WERI-Rb-1 (cell line): Measurements from ENCODE around the gene SGK1.
"Not testable (repeated sequence)": the region's sequence is repeated elsewhere in the genome, so short reads cannot be mapped to it uniquely, and the experiment has no call there.

Experiments
- DNase-seq: peaks from one replicate; pipeline ENCODE4 v3.0.0-alpha.2; 2020
- H3K27ac ChIP-seq: fragments of 250-450 bp; sonication (Bioruptor Pico); 2 replicates; pipeline ENCODE4 v1.5.1; 2020; ENCODE audit warnings: mild to moderate bottlenecking, moderate library complexity
- H3K27me3 ChIP-seq: fragments of 250-450 bp; sonication (Bioruptor Pico); 2 replicates; pipeline ENCODE4 v1.5.1; 2021; ENCODE audit warnings: mild to moderate bottlenecking, low read depth, moderate library complexity; ENCODE audit not compliant: insufficient read depth, severe bottlenecking
- H3K36me3 ChIP-seq: fragments of 250-450 bp; sonication (Bioruptor Pico); 2 replicates; pipeline ENCODE4 v1.5.1; 2020; ENCODE audit warnings: mild to moderate bottlenecking, moderate library complexity
- H3K4me3 ChIP-seq: 2 replicates; pipeline ENCODE4 v1.5.1; 2011; ENCODE audit warnings: low read depth, mild to moderate bottlenecking, control low read depth, low read length
- H3K9me3 ChIP-seq: fragments of 250-450 bp; sonication (Bioruptor Pico); 2 replicates; pipeline ENCODE4 v1.5.1; 2021; ENCODE audit warnings: mild to moderate bottlenecking, moderate library complexity; ENCODE audit not compliant: severe bottlenecking
- TF ChIP-seq, protein P1 (sequence below): IDR thresholded peaks from 2 replicates; pipeline ENCODE4 v1.5.1; 2011; ENCODE audit warnings: low read depth, mild to moderate bottlenecking, control low read depth, inconsistent platforms, low read length

SGK1 gene

DNA sequence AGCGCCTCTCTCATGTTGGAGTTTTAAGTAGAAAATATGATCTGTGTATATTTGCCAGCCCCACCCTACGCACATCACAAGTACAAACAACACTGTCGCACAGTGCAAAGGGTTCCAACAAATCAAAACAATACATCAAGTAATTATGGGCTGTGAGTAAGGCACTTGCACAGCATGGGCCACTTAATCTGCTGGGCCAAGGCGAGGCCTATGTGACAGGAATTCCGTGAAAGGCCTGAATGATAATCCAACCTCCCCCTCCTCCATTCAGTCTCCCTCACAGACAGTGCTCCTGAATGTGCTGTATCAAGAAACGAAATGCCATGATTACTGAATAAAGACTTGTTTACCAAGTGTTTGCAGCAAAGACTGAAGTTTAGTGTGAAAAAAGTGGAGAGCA, 135.4 kb downstream of the SGK1 start:
- no peak overlapping the region for H3K4me3 ChIP-seq
- peak overlapping the region; percentile 45 for H3K27ac ChIP-seq
- DNase-seq = peak; percentile 74
- no peaks in the 10 kb centered on the region for H3K9me3 ChIP-seq
- no peaks in the 10 kb centered on the region for H3K27me3 ChIP-seq
- TF ChIP-seq, protein P1, sequence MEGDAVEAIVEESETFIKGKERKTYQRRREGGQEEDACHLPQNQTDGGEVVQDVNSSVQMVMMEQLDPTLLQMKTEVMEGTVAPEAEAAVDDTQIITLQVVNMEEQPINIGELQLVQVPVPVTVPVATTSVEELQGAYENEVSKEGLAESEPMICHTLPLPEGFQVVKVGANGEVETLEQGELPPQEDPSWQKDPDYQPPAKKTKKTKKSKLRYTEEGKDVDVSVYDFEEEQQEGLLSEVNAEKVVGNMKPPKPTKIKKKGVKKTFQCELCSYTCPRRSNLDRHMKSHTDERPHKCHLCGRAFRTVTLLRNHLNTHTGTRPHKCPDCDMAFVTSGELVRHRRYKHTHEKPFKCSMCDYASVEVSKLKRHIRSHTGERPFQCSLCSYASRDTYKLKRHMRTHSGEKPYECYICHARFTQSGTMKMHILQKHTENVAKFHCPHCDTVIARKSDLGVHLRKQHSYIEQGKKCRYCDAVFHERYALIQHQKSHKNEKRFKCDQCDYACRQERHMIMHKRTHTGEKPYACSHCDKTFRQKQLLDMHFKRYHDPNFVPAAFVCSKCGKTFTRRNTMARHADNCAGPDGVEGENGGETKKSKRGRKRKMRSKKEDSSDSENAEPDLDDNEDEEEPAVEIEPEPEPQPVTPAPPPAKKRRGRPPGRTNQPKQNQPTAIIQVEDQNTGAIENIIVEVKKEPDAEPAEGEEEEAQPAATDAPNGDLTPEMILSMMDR = no peak
- no peaks in the 10 kb centered on the region for H3K36me3 ChIP-seq

DNA sequence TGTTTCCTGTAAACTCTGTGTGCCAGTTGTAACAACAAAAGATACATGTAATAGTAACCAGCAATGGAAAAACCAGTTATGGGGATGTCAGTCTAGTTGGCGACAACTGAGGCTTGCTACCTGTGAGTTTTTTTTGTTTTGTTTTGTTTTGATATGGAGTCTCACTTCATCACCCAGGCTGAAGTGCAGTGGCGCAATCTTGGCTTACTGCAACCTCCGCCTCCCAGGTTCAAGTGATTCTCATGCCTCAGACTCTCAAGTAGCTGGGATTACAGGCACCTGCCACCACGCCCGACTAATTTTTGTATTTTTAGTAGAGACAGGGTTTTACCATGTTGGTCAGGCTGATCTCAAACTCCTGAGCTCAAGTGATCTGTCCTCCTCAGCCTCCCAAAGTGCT, 136.2 kb downstream of the SGK1 start:
- not testable (repeated sequence) for DNase-seq

DNA sequence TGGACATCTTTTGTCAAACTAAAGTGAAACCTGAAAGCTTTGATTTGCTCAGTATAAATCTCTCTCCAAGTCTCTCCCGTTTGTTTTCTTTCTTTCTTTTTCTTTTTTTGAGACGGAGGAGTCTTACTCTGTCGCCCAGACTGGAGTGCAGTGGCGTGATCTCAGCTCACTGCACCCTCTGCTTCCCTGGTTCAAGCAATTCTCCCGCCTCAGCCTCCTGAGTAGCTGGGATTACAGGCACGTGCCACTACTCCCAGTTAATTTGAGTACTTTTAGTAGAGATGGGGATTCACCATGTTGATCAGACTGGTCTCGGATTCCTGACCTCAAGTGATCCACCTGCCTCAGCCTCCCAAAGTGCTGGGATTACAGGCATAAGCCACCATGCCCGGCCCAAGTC, 136.7 kb downstream of the SGK1 start:
- H3K4me3 ChIP-seq, H3K27me3 ChIP-seq, H3K9me3 ChIP-seq, H3K36me3 ChIP-seq, H3K27ac ChIP-seq: not testable (repeated sequence)
- DNase-seq = peak; percentile 61

More for the DNA sequence above, 136.2 kb downstream of the SGK1 start:
- not testable (repeated sequence) for H3K36me3 ChIP-seq, H3K9me3 ChIP-seq, H3K4me3 ChIP-seq, H3K27me3 ChIP-seq
- peak overlapping the region; percentile 9; the same call in 1 of the 2 replicates for H3K27ac ChIP-seq

DNA sequence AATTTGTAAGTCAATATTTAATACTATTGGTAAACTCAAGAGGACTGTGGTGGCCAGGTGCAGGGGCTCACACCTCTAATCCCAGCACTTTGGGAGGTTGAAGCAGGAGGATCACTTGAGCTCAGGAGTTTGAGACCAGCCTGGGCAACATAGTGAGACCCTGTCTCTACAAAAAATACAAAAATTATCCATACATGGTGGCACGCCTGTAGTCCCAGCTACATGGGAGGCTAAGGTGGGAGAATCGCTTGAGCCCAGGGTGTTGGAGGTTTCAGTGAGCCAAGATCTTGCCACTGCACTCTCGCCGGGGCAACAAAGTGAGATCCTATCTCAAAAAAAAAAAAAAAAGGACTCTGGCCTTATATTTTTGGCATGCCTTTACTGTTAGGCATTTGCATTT, 137.4 kb downstream of the SGK1 start:
- not testable (repeated sequence) for H3K9me3 ChIP-seq, DNase-seq, H3K4me3 ChIP-seq, H3K36me3 ChIP-seq, H3K27me3 ChIP-seq, H3K27ac ChIP-seq

DNA sequence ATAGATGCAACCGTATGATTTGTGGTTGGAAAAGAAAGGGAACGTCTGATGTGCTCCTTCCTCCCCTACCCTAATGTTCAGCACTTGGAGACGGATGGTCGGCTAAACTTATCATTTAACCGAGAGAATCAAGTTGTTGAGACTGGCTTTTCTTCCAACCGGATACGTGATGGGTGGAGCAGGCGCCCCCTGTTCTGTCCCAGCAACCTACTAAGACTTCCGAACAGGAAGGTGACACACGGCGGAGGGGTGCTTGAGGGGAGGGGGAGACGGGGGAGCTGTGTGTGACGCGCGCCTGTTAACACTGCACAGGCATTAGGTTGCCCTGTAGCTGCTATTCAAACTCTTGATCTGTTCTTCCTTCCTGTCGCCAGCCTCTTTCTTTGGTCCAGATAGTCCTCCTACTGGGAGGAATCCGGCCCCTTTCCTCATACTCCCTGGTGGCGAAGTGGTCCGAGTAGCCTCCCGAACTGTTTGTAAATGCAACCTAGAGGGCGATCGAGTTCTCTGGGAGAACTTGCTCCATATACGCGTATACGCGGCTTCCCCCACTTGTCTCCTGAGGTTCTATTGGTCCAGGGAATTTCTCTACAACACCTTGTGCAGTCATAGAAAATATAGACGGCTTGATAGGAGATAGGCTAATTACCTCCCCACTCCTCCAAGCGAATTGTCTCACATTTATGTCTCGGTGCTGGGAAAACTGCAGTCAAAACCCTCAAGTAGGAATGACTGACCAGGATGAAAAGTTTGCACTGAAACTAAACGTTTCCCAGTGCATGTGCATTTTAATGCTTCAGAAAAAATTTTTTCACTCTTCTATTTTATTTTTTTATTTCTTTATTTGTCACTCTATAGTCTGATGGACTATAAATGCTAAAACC, 139.5 kb downstream of the SGK1 start:
- H3K4me3 ChIP-seq = peak overlapping the region; percentile 24
- H3K36me3 ChIP-seq = no peaks in the 10 kb centered on the region
- TF ChIP-seq, protein P1 = peak; percentile 74
- peak; percentile 82 for DNase-seq
- no peaks in the 10 kb centered on the region for H3K9me3 ChIP-seq
- no peak overlapping the region for H3K27ac ChIP-seq
- peaks cover 4% of the 10 kb centered on the region for H3K27me3 ChIP-seq

DNA sequence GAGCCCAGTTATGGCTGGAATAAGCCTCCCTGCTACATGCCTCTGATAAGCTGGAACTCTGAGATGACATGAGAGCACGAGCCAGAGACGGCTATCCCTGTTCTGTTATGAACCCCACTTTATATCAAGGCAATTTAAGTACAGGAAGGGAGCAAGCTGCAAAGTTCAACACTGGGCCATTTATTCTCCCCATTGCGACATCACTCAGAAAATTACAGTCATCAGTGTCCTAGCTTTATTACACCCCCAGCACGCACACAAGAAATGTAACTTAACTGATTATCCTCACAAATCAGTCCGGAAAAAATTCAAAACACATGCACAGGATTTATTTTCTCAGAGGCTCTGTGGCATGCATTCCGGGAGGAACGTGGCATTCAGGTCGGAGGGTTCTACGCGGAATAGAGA, 140.2 kb downstream of the SGK1 start:
- Histone ChIP-seq H3K27me3 (peaks cover 4% of the 10 kb centered on the region), H3K27ac (no peak overlapping the region), H3K9me3 (no peaks in the 10 kb centered on the region), H3K36me3 (no peaks in the 10 kb centered on the region), H3K4me3 (peak overlapping the region; percentile 24)
- DNase-seq = no peak
- TF ChIP-seq, protein P1 = no peak

DNA sequence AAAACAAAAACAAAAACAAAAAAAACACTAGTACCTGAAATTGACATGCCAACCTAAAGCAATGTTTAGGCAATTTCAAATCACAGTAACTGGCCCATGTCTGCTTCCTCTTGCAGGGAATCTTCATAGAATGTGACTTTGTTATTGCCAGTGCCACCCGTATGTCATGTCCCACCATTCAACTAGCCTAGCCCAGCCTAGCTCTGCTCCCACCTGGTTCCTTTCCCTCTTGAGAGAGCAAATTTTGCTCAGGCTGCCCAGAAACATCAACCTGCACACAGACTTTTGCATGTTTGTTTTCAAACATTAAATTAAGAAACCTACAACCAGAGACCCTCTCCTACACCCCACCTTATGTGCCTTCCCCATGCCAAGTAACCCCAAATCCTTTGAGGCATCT, 140.7 kb downstream of the SGK1 start:
- Histone ChIP-seq H3K9me3 (no peaks in the 10 kb centered on the region), H3K36me3 (no peaks in the 10 kb centered on the region), H3K4me3 (no peak overlapping the region), H3K27ac (no peak overlapping the region), H3K27me3 (peaks cover 4% of the 10 kb centered on the region)
- TF ChIP-seq, protein P1 = no peak
- DNase-seq = no peak
